GM19397 (cell line): Measurements from ENCODE around the gene LITAF.
"Not testable (repeated sequence)": the region's sequence is repeated elsewhere in the genome, so short reads cannot be mapped to it uniquely, and the experiment has no call there.

ENCODE experiments used
- ATAC-seq: cut with Tn5 transposase; IDR thresholded peaks from one replicate; pipeline ENCODE4 v1.9.1; 2021; ENCODE audit warnings: mild to moderate bottlenecking, moderate library complexity; ENCODE audit not compliant: unreplicated experiment

Gene LITAF

DNA sequence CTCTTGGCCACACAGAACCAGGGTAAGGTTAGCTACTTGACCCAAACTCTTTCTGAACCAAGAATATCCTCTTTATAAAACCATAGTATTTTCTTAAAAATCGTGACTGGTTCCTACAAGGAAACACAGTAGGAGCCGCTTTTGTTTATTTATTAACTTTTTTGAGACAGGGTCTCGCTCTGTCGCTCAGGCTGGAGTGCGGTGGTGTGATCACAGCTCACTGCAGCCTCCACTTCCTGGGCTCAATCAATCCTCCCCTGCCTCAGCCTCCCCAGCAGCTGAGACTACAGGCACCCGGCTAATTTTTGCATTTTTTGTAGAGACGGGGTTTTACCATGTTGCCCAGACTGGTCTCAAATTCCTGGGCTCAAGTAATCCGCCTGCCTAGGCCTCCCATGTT lies 14.7 kb upstream of the LITAF start:
- no peak for ATAC-seq

DNA sequence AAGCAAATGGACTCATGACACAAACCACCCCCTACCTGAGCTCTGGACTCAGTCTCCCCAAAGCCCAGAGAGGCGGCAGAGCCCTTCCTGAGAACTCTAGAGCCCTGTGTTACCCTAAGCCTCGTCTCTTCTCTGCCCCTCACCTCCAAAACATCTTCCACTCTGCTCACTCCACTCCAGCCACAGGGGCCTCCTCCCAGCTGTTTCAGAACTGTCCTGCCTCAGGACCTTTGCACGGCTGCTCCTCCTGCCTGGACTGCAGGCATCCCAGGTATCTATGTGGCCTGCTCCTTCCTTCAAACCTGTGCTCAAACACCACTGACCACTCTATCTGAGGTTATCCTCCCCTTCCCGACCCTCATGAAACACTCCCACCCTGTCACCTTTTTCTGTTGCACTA lies 12.9 kb upstream of the LITAF start:
- ATAC-seq = no peak

DNA sequence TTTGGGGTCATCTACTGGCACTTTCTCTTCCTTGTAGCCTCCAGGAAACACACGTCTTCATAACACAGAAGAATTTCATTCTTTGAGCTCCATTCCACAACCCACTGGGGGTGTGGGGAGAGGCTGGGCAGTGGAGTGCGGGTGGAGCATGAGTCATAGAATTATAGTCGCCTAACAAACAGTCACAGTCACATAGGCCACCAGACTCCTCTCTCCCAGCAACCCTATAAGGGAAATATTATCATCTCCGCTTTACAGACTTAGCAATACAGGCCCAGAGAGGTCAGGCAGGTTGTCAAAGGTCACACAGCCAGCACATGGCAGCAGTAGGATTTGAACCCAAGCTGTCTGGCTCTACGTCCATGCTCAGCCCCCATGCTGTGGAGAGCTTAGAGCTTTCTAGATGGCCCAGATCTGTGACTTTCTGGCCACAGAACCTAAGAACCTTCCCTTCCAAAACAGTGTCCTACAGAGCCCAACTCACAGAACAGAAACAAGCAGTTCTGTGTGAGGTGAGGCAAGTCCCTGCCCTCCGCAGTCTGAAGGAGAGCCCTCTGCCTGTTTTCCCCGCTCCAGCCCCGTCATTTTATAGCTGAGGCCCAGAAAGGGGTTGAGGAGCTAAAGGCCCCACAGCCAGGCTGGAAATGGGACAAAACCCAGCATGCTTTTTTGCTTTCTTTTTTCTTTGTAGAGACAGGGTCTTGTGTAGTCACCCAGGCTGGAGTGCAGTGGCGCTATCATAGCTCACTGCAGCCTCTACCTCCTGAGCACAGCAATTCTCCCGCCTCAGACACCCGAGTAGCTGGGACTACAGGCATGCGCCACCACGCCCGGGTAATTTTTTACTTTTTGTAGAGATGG lies 10.7 kb upstream of the LITAF start:
- no peak for ATAC-seq

DNA sequence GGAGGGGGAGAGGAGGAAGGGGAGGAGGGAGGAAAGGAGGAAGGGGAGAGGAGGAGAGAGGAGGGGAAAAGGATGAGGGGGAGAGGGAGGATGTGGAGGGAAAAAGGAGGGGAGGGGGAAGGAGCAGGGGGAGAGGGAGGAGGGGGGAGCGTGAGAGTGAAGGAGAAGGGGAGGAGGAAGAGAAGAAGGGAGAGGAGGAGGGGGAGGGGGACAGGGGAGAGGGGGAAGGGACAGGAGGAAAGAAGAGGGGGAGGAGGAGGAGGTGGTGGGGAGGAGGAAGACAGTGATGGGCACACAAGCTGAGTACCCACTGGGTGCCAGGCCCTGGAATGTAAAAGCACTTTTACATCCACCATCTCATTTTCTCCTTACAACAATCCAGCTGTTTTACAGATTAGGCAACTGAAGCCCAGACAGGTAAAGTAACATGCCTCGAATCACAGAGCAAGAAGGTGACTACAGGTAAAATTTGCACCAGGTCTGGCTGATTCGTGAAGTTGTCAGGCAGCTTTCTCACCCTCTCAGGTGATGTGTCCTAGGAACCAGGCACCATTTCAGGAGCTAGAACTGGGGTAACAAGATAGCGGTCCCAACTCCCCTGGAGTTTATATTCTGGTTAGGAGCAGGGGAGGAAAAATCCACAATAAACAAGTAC lies 10.0 kb upstream of the LITAF start:
- no peak for ATAC-seq

DNA sequence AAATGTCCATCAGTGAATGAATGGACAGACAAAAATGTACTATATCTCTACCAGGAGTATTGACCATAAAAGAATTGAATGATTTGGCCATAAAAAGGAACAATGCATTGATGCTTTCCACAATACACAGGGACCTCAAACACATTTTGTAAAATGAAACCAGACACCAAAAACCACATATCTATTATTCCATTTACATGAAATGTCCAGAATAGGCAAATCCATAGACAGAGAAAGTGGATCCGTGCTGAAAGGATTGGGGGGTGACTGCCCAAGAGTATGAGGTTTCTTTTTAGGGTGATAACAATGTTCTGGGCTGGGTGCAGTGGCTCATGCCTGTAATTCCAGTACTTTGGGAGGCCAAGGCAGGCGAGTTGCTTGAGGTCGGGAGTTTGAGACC lies 6.9 kb upstream of the LITAF start:
- no peak for ATAC-seq

DNA sequence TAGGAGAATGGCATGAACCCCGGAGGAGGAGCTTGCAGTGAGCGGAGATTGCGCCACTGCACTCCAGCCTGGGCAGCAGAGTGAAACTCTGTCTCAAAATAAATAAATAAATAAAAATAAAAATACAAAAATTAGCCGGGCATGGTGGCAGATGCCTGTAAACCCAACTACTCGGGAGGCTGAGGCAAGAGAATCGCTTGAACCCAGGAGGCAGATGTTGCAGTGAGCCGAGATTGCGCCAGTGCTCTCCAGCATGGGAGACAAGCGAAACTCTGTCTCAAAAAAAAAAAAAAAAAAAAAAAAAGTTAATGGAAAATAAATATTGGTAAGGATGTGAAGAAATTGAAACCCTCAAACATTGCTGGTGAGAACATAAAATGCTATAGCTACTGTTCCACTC lies 6.4 kb upstream of the LITAF start:
- not testable (repeated sequence) for ATAC-seq

DNA sequence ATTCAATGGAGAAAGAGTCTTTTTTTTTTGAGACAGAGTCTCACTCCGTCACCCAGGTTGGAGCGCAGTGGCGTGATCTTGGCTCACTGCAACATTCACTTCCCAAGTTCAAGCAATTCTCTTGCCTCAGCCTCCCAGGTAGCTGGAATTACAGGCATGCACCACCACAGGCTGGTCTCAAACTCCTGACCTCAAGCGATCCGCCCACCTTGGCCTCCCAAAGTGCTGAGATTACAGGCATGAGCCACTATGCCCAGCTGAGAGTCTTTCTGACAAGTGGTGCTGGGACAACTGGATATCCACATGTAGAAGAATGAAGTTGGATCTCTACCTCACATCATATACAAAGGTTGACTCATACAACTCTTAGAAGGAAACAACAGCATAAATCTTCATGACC lies 4.9 kb upstream of the LITAF start:
- not testable (repeated sequence) for ATAC-seq

DNA sequence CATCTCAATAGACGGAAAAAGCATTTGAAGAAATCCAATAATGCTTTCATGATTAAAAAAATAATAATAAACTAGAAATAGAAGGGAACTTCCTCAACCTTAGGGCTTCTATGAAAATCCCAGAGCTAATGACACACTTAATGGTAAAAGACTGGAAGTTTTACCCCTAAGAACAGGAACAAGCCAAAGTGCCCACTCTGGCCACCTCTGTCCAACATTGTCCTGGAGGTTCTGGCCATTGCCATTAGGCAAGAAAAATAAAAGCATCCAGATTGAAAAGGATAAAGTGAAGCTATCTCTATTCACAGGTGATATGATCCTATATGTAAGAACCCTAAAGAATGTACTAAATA lies 2.5 kb upstream of the LITAF start:
- ATAC-seq = no peak

DNA sequence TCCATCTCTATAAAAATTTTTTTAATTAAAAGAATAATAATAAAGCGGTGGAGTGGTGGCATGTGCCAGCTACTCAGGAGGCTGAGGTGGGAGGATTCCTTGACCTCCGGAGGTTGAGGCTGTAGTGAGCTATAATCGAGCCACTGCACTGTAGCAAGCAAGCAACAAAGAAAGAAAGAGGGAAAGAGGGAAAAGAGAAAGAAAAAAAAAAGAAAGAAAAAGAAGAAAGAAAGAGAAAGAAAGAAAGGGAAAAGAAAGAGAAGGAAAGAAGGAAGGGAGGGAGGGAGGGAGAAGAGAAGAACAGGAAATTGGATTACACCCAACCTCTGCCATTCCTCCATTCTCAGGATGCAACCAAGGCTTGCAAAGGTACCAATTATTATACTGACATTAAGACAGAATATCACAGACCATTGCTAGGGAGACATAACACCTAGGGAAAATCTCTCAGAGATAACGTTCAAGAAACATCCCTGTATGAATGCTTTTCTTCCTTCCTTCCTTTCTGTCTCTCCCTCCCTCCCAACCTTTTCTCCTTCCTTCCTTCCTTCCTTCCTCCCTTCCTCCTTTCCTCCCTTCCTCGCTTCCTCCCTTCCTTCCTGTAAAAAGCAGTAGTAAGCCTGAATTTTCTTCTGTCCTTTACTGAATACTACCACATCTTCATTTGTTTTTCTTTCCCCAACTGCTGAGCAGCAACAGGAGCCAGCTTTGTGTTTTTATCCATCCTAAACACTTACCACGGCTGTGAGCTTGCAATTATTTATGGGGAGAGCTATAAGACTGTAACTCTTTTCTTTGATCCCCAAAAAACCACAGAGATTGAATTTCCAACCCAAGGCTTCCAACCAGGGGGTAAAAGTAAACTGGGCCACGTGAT lies 1.8 kb upstream of the LITAF start:
- no peak for ATAC-seq

DNA sequence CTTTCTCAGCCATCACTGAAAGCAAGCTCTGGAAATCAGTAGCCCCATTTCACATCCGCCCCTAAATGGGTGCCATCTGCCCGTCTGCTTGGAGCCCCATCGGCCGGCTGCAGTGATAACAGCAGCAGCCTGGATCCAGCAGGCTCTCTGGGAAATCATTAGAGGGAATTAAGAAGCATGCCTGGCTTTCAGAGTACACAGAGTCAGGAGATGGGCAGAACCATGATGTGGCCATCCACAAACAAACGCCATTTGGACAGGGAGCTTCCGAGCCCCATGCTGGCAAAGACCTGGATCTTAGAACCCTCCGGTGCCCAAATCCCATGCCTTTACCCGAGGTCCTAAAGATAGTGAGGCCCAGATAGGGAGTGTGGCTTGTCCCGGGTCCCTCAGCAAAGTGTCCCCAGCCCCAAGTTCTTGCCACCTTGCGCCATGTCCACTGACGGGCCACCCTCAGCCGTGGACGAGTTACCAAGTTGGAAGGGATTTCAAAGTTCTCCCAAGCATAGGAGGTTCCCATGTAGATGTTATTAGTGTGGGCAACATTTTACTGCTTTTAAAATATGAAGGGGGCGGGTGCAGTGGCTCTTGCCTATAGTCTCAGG lies 1.0 kb upstream of the LITAF start:
- no peak for ATAC-seq

DNA sequence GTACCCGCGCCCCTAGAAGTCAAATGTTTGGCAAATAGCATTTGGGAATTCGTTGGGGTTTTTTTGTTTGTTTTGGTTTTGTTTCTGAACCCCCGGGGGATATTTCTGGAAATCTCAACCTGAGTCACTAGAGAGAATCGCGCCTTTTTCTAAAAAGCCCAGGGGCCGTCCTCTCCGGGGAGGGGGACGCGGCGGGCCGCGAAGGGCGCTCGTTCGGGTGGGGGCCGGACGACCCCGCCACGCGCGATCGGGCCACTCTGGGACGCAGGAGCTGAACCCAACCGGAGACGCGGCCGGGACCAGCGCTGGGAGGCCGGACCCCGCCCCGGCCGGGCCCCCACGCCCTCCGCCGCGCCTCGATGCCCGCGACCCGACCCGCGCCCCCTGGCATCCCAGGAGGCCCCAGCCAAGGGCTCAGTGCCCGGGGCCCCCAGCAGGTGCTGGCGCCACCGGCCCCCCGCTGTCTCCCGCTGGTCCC lies 302 bp downstream of the LITAF start:
- ATAC-seq = peak; percentile 25

DNA sequence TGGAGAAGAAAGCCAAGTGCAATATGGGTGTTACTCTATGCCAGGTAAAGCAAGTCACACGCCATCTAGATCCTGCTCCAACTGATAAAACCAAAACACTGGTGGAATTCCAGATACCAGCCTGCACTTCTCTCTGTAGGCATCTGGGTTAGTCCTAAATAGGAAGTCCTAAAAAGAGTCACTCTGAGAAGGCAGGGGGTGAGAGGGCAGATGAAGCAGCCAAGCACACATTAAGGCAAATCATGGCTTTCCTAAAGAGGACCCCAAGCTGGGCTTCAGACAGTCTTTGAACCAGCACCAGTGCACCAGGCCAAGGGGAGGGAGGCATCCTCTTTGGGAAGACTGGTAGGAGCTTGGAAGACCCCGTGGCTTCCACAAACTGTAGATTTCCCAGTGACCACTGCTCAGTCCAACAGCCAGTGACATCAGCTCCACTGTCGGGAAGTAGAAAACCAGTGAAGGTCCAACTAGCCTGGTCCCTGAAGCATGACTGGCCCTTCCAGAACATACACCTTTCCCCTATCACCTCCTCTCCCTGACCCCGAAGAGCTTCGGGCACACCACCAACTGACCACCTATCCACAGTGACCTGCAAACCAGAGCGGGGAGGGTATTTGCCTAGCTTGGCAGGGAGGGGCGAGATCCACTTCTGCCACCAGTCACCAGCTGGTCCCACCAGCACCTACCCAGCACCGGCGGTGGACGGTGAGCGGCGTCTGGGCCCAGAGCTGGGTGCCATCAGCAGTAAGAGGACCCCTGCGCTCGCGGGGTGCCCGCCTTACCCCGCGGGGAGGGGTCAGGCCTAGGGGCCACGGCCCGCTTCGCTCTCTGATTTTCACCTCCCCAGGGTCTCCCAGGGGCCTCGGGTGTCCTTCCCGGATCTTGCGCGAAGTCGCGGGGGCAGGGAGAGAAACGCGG lies 1.0 kb downstream of the LITAF start:
- ATAC-seq = no peak

DNA sequence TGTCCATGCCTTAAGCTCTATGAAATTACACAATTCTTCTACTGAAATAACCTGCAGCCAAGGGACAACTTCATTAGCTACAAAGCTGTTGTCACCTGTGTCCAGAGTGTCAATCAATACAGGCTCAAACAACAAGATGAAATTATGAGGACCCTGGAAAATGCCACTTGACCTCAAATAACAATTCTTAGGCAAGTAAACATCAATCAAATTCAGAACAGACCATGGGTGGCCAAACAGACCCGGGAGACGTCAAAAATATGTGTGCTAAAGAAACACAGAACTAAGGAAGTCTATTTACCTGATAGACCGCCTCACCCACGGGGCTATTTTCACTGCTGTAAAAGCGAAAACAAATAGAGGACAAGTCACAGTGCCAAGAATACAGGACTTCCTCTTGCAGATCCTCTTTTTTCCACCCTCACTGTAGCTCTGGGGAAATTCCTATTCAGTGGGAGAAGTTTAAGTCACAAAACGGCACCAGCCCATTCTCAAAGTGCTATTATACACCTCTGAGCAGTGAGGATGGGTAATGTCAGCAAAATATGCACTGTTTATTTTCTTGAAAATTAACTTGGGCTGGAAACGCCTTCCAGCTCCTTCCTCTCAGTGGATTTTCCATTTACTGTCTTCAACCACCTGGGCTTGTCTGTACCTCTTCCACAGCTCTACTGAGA lies 2.7 kb downstream of the LITAF start:
- ATAC-seq = no peak

DNA sequence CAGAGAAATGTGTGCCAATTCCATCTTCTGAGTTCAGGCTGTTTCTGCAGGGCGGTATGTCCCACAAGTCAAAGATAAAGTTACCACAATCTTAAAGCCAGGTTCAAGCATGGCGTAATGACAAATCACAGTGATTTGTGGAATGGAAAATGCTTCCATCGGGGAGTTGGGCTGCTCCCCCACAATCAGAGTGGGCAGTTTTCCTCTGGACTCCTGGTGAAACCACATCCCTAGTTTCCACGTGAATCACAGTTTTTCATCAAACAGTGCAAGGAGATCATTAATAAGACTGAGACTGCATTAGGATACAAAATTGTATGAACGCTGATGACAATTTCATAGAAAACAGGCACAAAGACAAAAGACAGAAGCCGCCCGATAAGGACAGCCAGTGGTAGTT lies 3.6 kb downstream of the LITAF start:
- ATAC-seq = no peak

DNA sequence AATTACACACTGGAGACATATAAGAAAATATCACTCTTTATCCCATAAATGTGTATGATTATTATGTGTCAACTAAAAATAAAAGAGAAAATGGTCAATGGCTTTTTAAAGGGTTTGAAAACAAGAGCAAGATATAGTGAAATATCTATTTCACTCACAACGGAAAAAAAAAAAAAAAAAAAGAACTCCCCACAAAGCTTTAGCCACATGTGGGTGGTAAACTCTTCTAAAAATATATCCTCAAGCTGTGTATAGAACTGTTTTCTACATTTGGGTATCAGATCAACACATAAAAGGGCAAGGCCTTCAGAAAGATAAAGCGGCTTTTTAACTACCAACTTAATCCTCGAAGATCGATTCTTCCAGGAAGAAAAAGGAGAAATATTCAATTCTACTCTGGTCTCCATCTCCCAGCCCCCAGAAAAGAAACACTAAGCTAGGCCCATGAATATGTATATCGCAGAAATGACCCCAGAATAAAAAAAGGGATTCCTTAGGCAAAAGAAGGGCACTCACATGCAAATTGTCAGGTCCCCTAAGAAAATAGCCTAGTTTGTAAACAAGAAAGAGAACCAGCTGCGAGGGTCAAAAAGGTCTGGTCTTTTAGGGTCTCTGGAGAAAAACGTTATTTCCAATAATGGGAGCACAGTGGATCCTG lies 4.4 kb downstream of the LITAF start:
- no peak for ATAC-seq

DNA sequence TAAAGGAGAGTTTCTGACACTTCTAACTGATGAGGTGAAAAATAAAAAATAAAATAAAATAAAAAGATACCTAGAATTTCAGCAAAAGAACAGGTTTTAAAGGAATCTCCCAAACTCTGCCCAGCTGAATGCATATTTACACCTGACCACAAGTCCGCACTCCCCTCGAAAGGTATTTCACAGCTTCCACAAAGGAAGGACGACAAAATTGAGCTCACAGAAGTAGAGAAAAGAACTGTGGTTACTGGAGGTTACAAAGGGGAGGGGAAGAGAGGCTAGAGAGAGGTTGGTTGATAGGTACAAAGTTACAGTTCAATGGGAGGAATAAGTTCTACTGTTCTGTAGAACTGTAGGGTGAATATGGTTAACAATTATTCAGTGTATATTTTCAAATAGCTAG lies 5.0 kb downstream of the LITAF start:
- no peak for ATAC-seq

DNA sequence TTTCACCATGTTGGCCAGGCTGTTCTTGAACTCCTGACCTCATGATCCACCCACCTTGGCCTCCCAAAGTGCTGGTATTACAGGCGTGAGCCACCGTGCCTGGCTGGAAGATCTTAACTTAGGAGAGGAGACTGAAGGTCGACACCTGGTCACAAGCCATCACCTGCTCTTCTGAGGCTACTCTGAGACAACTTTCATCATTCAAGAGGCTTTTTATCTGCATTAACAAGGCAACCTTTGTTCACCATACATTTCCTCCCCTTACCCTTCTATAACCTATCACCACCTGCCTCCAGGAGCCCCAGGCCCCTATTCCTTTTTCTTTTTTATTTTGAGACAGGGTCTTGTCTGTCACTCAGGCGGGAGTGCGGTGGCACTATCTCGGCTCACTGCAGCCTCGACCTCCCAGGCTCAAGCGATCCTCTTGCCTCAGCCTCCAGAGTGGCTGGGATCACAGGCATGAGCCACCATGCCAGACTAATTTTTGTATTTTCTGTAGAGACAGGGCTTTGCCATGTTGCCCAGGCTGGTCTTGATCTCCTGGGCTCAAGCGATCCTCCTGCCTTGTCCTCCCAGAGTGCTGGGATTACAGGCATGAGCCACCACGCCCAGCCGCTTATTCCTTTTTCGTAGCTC lies 6.2 kb downstream of the LITAF start:
- ATAC-seq = no peak

DNA sequence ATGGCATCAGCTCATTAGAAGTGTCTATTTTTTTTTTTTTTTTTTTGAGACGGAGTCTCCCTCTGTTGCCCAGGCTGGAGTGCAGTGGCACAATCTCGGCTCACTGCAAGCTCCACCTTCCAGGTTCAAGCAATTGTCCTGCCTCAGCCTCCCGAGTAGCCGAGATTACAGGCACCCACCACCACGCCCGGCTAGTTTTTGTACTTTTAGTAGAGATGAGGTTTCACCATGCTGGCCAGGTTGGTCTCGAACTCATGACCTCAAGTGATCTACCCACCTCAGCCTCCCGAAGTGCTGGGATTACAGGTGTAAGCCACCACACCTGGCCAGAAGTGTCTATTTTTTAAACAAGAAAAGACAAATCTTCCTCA lies 9.4 kb downstream of the LITAF start:
- not testable (repeated sequence) for ATAC-seq
